T-helper 2 cell treated with Interferon-gamma antibody and Interleukin-4, amounts not matched to agents 100 ng/mL and 5 ng/mL, for 36 hours (primary cell): ENCODE results near the gene ATP6V1G1. TPM values are rescaled to one million over a fixed set of nuclear protein-coding genes. Genes with fewer than 3 reads are reported as not detected.

ENCODE experiments used
- intact Hi-C: fragments of 100-400 bp; cut with micrococcal nuclease; formaldehyde crosslinking; loops from one replicate; pipeline ENCODE4 v1.15.1; 2023
- total RNA-seq: library from RNA; stranded (reverse); gene quantifications from 2 replicates; pipeline ENCODE4 v1.2.3, GENCODE V29; 2022

The ATP6V1G1 gene
- total RNA-seq, 1 donor from 2014 or later = 76.6 TPM

GRCh38 chr9:114611516-114612271 is 24.1 kb downstream of the ATP6V1G1 start:
- intact Hi-C loops = loop anchor here (1.0 to 5.0 kb wide), 4 partner anchors 19 to 224 kb away; partner anchors contain the start of genes AKNA and ATP6V1G1

GRCh38 chr9:114612272-114612923 is 24.8 kb downstream of the ATP6V1G1 start:
- intact Hi-C loops = loop anchor here (2.0 to 5.0 kb wide), 2 partner anchors 40 to 225 kb away; partner anchors contain the start of gene AKNA

GRCh38 chr9:114613087-114613486 is 25.5 kb downstream of the ATP6V1G1 start:
- intact Hi-C loops = loop anchor here (2.0 to 5.0 kb wide), 2 partner anchors 40 to 226 kb away; partner anchors contain the start of gene AKNA

GRCh38 chr9:114613919-114614318 is 26.4 kb downstream of the ATP6V1G1 start:
- intact Hi-C loops = loop anchor here (2.0 to 5.0 kb wide), 2 partner anchors 39 to 227 kb away; partner anchors contain the start of gene AKNA

GRCh38 chr9:114614373-114614772 is 26.8 kb downstream of the ATP6V1G1 start:
- intact Hi-C loops = loop anchor here (5.0 kb wide), 1 partner anchor 227 kb away; the partner anchor contains the start of gene AKNA

- intact Hi-C loops = no loop called here
Observed at GRCh38 chr9:114616684-114617520, 29.3 kb downstream of the ATP6V1G1 start.

GRCh38 chr9:114619191-114619761 is 31.7 kb downstream of the ATP6V1G1 start:
- intact Hi-C loops = no loop called here

GRCh38 chr9:114621561-114621960 is 34.0 kb downstream of the ATP6V1G1 start:
- intact Hi-C loops = no loop called here

GRCh38 chr9:114621975-114622609 is 34.5 kb downstream of the ATP6V1G1 start:
- intact Hi-C loops = no loop called here

- intact Hi-C loops = no loop called here
Observed at GRCh38 chr9:114624677-114625076, 37.1 kb downstream of the ATP6V1G1 start.

GRCh38 chr9:114626415-114627020 is 38.9 kb downstream of the ATP6V1G1 start:
- intact Hi-C loops = no loop called here

- intact Hi-C loops = no loop called here
Observed at GRCh38 chr9:114627553-114627952, 40.0 kb downstream of the ATP6V1G1 start.

- intact Hi-C loops = no loop called here
Observed at GRCh38 chr9:114629563-114630090, 42.1 kb downstream of the ATP6V1G1 start.

GRCh38 chr9:114631166-114631565 is 43.6 kb downstream of the ATP6V1G1 start:
- intact Hi-C loops = no loop called here

GRCh38 chr9:114633438-114634089 is 46.0 kb downstream of the ATP6V1G1 start:
- intact Hi-C loops = no loop called here

- intact Hi-C loops = no loop called here
Observed at GRCh38 chr9:114634387-114634786, 46.8 kb downstream of the ATP6V1G1 start.

- intact Hi-C loops = no loop called here
Observed at GRCh38 chr9:114638404-114638803, 50.8 kb downstream of the ATP6V1G1 start.

GRCh38 chr9:114641967-114642366 is 54.4 kb downstream of the ATP6V1G1 start:
- intact Hi-C loops = no loop called here

GRCh38 chr9:114643001-114643400 is 55.4 kb downstream of the ATP6V1G1 start:
- intact Hi-C loops = no loop called here
